Measurements from ENCODE around the gene SLC35B1.

SLC35B1 gene

DNA sequence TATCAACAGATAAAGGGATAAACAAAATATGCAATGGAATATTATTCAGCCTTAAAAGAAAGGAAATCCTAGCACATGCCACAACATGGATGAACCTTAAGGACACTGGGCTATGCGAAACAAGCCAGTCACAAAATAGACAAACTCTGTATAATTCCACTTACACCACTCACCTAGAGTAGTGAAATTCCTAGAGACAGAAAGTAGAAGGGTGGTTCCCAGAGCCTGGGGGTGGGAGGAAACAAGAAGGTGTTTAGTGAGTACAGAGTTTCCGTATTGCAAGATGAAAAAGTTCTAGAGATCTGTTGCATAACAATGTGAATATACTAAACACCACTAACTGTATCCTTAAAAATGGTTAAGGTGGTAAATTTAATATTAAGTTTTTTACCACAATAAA, 39.9 kb downstream of the SLC35B1 start:
- TF ChIP-seq, protein P1, sequence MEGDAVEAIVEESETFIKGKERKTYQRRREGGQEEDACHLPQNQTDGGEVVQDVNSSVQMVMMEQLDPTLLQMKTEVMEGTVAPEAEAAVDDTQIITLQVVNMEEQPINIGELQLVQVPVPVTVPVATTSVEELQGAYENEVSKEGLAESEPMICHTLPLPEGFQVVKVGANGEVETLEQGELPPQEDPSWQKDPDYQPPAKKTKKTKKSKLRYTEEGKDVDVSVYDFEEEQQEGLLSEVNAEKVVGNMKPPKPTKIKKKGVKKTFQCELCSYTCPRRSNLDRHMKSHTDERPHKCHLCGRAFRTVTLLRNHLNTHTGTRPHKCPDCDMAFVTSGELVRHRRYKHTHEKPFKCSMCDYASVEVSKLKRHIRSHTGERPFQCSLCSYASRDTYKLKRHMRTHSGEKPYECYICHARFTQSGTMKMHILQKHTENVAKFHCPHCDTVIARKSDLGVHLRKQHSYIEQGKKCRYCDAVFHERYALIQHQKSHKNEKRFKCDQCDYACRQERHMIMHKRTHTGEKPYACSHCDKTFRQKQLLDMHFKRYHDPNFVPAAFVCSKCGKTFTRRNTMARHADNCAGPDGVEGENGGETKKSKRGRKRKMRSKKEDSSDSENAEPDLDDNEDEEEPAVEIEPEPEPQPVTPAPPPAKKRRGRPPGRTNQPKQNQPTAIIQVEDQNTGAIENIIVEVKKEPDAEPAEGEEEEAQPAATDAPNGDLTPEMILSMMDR (conservative IDR thresholded peaks at IDR 0.05; ENCODE audit: low read length): no peak
- no peak for DNase-seq (ENCODE audit: low read depth)
- no peak overlapping the region for H3K4me3 ChIP-seq (ENCODE audit: low read length)

GRCh38 chr17:49664706-49665211, 43.0 kb downstream of the SLC35B1 start:
- TF ChIP-seq, protein P1 (conservative IDR thresholded peaks at IDR 0.05; ENCODE audit: low read length): no peak
- H3K4me3 ChIP-seq (ENCODE audit: low read length): no peak overlapping the region
- no peak for DNase-seq (ENCODE audit: low read depth)

- DNase-seq (ENCODE audit: low read depth): no peak
- H3K4me3 ChIP-seq (ENCODE audit: low read length): no peak overlapping the region
- TF ChIP-seq, protein P1 (conservative IDR thresholded peaks at IDR 0.05; ENCODE audit: low read length): no peak
Observed at GRCh38 chr17:49659661-49660382, 47.9 kb downstream of the SLC35B1 start.

DNA sequence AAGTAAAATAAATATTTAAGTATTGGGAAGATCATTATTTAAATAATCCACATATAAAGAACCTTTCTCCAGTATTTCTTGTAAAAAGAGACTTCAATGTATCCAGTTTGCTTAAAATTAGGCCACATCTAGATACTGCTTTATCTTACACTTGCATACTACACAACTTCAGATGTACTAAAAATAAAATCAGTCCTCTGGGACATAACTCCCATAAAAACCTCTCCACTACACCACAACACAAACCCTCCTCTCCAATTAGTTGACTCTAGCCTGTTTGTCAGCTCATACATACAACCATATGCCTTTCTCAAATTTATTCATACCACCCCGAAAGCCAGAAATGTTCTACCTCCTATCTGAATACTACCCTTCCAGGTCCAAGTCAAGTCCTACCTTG, 51.5 kb downstream of the SLC35B1 start:
- no peak overlapping the region for H3K4me3 ChIP-seq (ENCODE audit: low read length)
- TF ChIP-seq, protein P1 (conservative IDR thresholded peaks at IDR 0.05; ENCODE audit: low read length): no peak
- no peak for DNase-seq (ENCODE audit: low read depth)
